ENCODE measurements around the gene SLC27A1. TPM values are rescaled to one million over a fixed set of nuclear protein-coding genes. Genes with fewer than 3 reads are reported as not detected.

Gene SLC27A1
- total and polyA plus RNA-seq, 9 of the 15 experiments (the other 6 are each of a cell fraction or from before 2014, with no cell fraction given): 0.06 to 3.0 (median 1.1) TPM

DNA sequence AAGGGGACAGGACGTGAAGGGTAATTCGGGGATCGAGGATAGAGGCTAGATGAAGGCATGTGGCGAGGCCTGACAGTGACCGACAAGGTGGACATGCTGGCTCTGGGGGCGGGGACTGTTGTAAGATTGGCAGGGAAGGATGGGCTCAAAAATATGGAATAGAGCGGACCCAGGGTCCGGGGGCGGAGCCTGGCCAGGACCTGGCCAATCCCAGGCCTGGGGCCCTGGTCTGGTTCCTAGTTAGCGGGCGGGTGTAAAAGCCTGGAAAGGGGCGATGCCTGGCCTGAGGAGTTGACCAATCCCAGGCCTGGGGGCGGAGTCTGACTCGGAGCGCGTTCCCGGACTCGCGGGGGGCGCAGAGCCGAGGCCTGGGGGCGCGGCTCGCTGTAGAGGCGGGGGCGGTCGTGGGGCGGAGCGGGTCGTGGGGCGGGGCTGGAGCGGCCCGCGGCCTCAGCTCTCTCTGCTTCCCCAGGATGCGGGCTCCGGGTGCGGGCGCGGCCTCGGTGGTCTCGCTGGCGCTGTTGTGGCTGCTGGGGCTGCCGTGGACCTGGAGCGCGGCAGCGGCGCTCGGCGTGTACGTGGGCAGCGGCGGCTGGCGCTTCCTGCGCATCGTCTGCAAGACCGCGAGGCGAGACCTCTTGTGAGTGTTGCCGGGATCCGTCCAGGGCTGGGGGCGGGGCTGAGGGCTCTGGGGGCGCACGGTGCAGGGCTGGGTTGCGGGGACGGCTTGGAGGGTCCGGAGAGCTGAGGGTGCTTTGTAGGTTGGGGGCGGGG lies at the start of gene SLC27A1 (continued):
- TF ChIP-seq NR1H2 (CRISPR knock-in tag; IDR thresholded peaks at IDR 0.05) (no peak), MAZ (CRISPR knock-in tag; conservative IDR thresholded peaks at IDR 0.05 in 1 of 2, IDR thresholded peaks at IDR 0.05 in 1 of 2) (peak; percentile 44 to 72; a peak in 3 of 4 replicates), FUS (optimal IDR thresholded peaks at IDR 0.05; ENCODE audit: low read depth, low read length) (no peak), CBFB (CRISPR knock-in tag; IDR thresholded peaks at IDR 0.05) (no peak), SRSF9 (IDR thresholded peaks at IDR 0.05; ENCODE audit: borderline replicate concordance, low read depth, low read length) (no peak), RHOXF2B (CRISPR knock-in tag; conservative IDR thresholded peaks at IDR 0.05) (no peak), KLF1 (tag; IDR thresholded peaks at IDR 0.05) (no peak), PRMT5 (CRISPR knock-in tag; IDR thresholded peaks at IDR 0.05) (no peak), NR4A1 (CRISPR knock-in tag; IDR thresholded peaks at IDR 0.05) (0 out of 2 replicates have a peak, but pooled peaks have one; percentile 42), NR4A1 (tag; IDR thresholded peaks at IDR 0.05) (no peak), SMAD3 (CRISPR knock-in tag; conservative IDR thresholded peaks at IDR 0.05) (no peak)
- TF ChIP-seq, protein P1, sequence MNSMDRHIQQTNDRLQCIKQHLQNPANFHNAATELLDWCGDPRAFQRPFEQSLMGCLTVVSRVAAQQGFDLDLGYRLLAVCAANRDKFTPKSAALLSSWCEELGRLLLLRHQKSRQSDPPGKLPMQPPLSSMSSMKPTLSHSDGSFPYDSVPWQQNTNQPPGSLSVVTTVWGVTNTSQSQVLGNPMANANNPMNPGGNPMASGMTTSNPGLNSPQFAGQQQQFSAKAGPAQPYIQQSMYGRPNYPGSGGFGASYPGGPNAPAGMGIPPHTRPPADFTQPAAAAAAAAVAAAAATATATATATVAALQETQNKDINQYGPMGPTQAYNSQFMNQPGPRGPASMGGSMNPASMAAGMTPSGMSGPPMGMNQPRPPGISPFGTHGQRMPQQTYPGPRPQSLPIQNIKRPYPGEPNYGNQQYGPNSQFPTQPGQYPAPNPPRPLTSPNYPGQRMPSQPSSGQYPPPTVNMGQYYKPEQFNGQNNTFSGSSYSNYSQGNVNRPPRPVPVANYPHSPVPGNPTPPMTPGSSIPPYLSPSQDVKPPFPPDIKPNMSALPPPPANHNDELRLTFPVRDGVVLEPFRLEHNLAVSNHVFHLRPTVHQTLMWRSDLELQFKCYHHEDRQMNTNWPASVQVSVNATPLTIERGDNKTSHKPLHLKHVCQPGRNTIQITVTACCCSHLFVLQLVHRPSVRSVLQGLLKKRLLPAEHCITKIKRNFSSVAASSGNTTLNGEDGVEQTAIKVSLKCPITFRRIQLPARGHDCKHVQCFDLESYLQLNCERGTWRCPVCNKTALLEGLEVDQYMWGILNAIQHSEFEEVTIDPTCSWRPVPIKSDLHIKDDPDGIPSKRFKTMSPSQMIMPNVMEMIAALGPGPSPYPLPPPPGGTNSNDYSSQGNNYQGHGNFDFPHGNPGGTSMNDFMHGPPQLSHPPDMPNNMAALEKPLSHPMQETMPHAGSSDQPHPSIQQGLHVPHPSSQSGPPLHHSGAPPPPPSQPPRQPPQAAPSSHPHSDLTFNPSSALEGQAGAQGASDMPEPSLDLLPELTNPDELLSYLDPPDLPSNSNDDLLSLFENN (IDR thresholded peaks at IDR 0.05; ENCODE audit: low read depth in 2 of 2, low read length in 2 of 2): no peak
- TF ChIP-seq, protein P2, sequence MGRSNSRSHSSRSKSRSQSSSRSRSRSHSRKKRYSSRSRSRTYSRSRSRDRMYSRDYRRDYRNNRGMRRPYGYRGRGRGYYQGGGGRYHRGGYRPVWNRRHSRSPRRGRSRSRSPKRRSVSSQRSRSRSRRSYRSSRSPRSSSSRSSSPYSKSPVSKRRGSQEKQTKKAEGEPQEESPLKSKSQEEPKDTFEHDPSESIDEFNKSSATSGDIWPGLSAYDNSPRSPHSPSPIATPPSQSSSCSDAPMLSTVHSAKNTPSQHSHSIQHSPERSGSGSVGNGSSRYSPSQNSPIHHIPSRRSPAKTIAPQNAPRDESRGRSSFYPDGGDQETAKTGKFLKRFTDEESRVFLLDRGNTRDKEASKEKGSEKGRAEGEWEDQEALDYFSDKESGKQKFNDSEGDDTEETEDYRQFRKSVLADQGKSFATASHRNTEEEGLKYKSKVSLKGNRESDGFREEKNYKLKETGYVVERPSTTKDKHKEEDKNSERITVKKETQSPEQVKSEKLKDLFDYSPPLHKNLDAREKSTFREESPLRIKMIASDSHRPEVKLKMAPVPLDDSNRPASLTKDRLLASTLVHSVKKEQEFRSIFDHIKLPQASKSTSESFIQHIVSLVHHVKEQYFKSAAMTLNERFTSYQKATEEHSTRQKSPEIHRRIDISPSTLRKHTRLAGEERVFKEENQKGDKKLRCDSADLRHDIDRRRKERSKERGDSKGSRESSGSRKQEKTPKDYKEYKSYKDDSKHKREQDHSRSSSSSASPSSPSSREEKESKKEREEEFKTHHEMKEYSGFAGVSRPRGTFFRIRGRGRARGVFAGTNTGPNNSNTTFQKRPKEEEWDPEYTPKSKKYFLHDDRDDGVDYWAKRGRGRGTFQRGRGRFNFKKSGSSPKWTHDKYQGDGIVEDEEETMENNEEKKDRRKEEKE (IDR thresholded peaks at IDR 0.05; ENCODE audit: borderline replicate concordance in 1 of 2, control insufficient read depth in 1 of 2, low read depth in 2 of 2, low read length in 1 of 2): no peak
- TF ChIP-seq, protein P3, sequence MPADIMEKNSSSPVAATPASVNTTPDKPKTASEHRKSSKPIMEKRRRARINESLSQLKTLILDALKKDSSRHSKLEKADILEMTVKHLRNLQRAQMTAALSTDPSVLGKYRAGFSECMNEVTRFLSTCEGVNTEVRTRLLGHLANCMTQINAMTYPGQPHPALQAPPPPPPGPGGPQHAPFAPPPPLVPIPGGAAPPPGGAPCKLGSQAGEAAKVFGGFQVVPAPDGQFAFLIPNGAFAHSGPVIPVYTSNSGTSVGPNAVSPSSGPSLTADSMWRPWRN (IDR thresholded peaks at IDR 0.05; ENCODE audit: low read depth): no peak
- TF ChIP-seq, protein P4, sequence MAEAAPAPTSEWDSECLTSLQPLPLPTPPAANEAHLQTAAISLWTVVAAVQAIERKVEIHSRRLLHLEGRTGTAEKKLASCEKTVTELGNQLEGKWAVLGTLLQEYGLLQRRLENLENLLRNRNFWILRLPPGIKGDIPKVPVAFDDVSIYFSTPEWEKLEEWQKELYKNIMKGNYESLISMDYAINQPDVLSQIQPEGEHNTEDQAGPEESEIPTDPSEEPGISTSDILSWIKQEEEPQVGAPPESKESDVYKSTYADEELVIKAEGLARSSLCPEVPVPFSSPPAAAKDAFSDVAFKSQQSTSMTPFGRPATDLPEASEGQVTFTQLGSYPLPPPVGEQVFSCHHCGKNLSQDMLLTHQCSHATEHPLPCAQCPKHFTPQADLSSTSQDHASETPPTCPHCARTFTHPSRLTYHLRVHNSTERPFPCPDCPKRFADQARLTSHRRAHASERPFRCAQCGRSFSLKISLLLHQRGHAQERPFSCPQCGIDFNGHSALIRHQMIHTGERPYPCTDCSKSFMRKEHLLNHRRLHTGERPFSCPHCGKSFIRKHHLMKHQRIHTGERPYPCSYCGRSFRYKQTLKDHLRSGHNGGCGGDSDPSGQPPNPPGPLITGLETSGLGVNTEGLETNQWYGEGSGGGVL (CRISPR knock-in tag; IDR thresholded peaks at IDR 0.05): no peak
- TF ChIP-seq, protein P5, sequence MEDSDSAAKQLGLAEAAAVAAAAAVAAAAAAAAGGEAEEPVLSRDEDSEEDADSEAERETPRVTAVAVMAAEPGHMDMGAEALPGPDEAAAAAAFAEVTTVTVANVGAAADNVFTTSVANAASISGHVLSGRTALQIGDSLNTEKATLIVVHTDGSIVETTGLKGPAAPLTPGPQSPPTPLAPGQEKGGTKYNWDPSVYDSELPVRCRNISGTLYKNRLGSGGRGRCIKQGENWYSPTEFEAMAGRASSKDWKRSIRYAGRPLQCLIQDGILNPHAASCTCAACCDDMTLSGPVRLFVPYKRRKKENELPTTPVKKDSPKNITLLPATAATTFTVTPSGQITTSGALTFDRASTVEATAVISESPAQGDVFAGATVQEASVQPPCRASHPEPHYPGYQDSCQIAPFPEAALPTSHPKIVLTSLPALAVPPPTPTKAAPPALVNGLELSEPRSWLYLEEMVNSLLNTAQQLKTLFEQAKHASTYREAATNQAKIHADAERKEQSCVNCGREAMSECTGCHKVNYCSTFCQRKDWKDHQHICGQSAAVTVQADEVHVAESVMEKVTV (CRISPR knock-in tag; IDR thresholded peaks at IDR 0.05): no peak
